OCI-LY3 (cell line): Measurements from ENCODE around the gene PRIMA1.

Experiments used
- H2AFZ ChIP-seq: fragments of 200-600, 300-600 bp; shearing (Covaris generic); 2 replicates; pipeline ENCODE4 v1.6.0; 2014; ENCODE audit warnings: antibody characterized with exemption, low read depth, low read length
- H3K27ac ChIP-seq: fragments of 200-600, 300-600 bp; sonication (generic); 2 replicates; pipeline ENCODE4 v1.5.1; 2014; ENCODE audit warnings: mild to moderate bottlenecking, low read length, moderate library complexity, mixed read lengths
- H3K27me3 ChIP-seq: fragments of 200-600, 300-600 bp; sonication (generic); 2 replicates; pipeline ENCODE4 v1.6.1; 2014; ENCODE audit warnings: low read depth, low read length, mixed read lengths
- H3K36me3 ChIP-seq: fragments of 200-600, 300-600 bp; sonication (generic); replicated peaks from 2 replicates; pipeline ENCODE3; 2014; ENCODE audit warnings: low read depth, low read length, mixed read lengths
- H3K4me1 ChIP-seq: fragments of 300-600, 200-600 bp; sonication (generic); 2 replicates; pipeline ENCODE4 v1.6.1; 2014; ENCODE audit warnings: low read length, mixed read lengths
- H3K4me2 ChIP-seq: fragments of 200-600, 300-600 bp; sonication (generic); 2 replicates; pipeline ENCODE4 v1.6.1; 2014; ENCODE audit warnings: low read length, mixed read lengths
- H3K4me3 ChIP-seq: fragments of 300-600, 200-600 bp; sonication (generic); 2 replicates; pipeline ENCODE4 v1.5.1; 2014; ENCODE audit warnings: antibody characterized with exemption, mild to moderate bottlenecking, low read length, moderate library complexity
- H3K79me2 ChIP-seq: fragments of 300-600, 200-600 bp; shearing (Covaris generic); 2 replicates; pipeline ENCODE4 v1.6.1; 2014; ENCODE audit warnings: mild to moderate bottlenecking, low read length, mixed read lengths
- H3K9ac ChIP-seq: fragments of 300-600, 200-600 bp; shearing (Covaris generic); 2 replicates; pipeline ENCODE4 v1.6.0; 2014; ENCODE audit warnings: mild to moderate bottlenecking, low read length, moderate library complexity
- H3K9me3 ChIP-seq: fragments of 200-600, 300-600 bp; shearing (Covaris generic); 2 replicates; pipeline ENCODE4 v1.6.1; 2014; ENCODE audit warnings: low read length, mixed read lengths; ENCODE audit not compliant: insufficient read depth
- H4K20me1 ChIP-seq: fragments of 200-600, 300-600 bp; sonication (generic); 2 replicates; pipeline ENCODE4 v1.6.1; 2016; ENCODE audit warnings: low read length, mixed read lengths; ENCODE audit not compliant: insufficient read depth
- CTCF ChIP-seq: fragments of 200-600, 300-600 bp; sonication (generic); IDR thresholded peaks from 2 replicates; pipeline ENCODE4 v1.5.1; 2014; ENCODE audit warnings: antibody characterized with exemption, low read length, low read depth
- EZH2phosphoT487 ChIP-seq: fragments of 200-600 bp; shearing (Covaris generic); IDR thresholded peaks from 2 replicates; pipeline ENCODE4 v1.6.1; 2018; ENCODE audit warnings: antibody characterized with exemption, mixed run types, low read depth

The PRIMA1 gene

GRCh38 chr14:93715279-93715927 is 72.9 kb downstream of the PRIMA1 start:
- Histone ChIP-seq H3K79me2 (no peaks in the 10 kb centered on the region), H3K4me2 (no peak overlapping the region), H2AFZ (no peak overlapping the region), H4K20me1 (no peaks in the 10 kb centered on the region), H3K4me1 (no peaks in the 10 kb centered on the region), H3K9ac (no peak overlapping the region), H3K27me3 (0 out of 2 replicates have a peak, but pooled peaks cover 3% of the 10 kb centered on the region), H3K36me3 (no peaks in the 10 kb centered on the region), H3K9me3 (no peaks in the 10 kb centered on the region), H3K27ac (no peak overlapping the region), H3K4me3 (no peak overlapping the region)
- no peak for TF ChIP-seq CTCF
- TF ChIP-seq EZH2phosphoT487: no peak

GRCh38 chr14:93714605-93715004 is 73.7 kb downstream of the PRIMA1 start:
- H3K79me2 ChIP-seq: no peaks in the 10 kb centered on the region

GRCh38 chr14:93713726-93714405 is 74.4 kb downstream of the PRIMA1 start:
- H3K9me3 ChIP-seq: no peaks in the 10 kb centered on the region
- no peak overlapping the region for H3K4me3 ChIP-seq
- H3K27me3 ChIP-seq: 0 out of 2 replicates have a peak, but pooled peaks cover 3% of the 10 kb centered on the region
- H3K27ac ChIP-seq: no peak overlapping the region
- H3K79me2 ChIP-seq: no peaks in the 10 kb centered on the region
- H3K9ac ChIP-seq: no peak overlapping the region
- H4K20me1 ChIP-seq: no peaks in the 10 kb centered on the region
- H3K4me1 ChIP-seq: no peaks in the 10 kb centered on the region
- H3K36me3 ChIP-seq: no peaks in the 10 kb centered on the region
- H3K4me2 ChIP-seq: no peak overlapping the region
- no peak overlapping the region for H2AFZ ChIP-seq
- TF ChIP-seq CTCF (no peak), EZH2phosphoT487 (no peak)

More at GRCh38 chr14:93714605-93715004, 73.7 kb downstream of the PRIMA1 start:
- Histone ChIP-seq H3K27me3 (0 out of 2 replicates have a peak, but pooled peaks cover 3% of the 10 kb centered on the region), H3K9me3 (no peaks in the 10 kb centered on the region), H4K20me1 (no peaks in the 10 kb centered on the region), H2AFZ (no peak overlapping the region), H3K4me1 (no peaks in the 10 kb centered on the region), H3K27ac (no peak overlapping the region), H3K36me3 (no peaks in the 10 kb centered on the region), H3K4me2 (no peak overlapping the region), H3K9ac (no peak overlapping the region), H3K4me3 (no peak overlapping the region)
- TF ChIP-seq EZH2phosphoT487: no peak
- TF ChIP-seq CTCF: no peak

GRCh38 chr14:93712838-93713724 is 75.2 kb downstream of the PRIMA1 start:
- Histone ChIP-seq H3K27ac (no peak overlapping the region), H3K4me3 (no peak overlapping the region), H3K9ac (no peak overlapping the region), H3K9me3 (no peaks in the 10 kb centered on the region), H3K4me1 (no peaks in the 10 kb centered on the region), H3K36me3 (no peaks in the 10 kb centered on the region), H4K20me1 (no peaks in the 10 kb centered on the region), H3K27me3 (0 out of 2 replicates have a peak, but pooled peaks cover 3% of the 10 kb centered on the region), H2AFZ (no peak overlapping the region), H3K79me2 (no peaks in the 10 kb centered on the region), H3K4me2 (no peak overlapping the region)
- TF ChIP-seq EZH2phosphoT487 (no peak), CTCF (no peak)
